Motor neuron (in vitro differentiated cells): ENCODE data around the gene FUS. TPM values are rescaled to one million over a fixed set of nuclear protein-coding genes. Genes with fewer than 3 reads are reported as not detected.
"Not testable (repeated sequence)": the region's sequence is repeated elsewhere in the genome, so short reads cannot be mapped to it uniquely, and the experiment has no call there.

Experiments used
- ATAC-seq, 8 experiments: fragments of 200-7000 bp; cut with Tn5 transposase; replicated peaks in 6 of 8; 2 replicates each; pipeline ENCODE4 v1.8.0; 2021; ENCODE audit warnings: mild to moderate bottlenecking in 8 of 8, moderate library complexity in 8 of 8
- H3K27ac ChIP-seq, 2 donors: fragments of 250-450 bp; sonication (Bioruptor Pico); 2 replicates each; pipeline ENCODE4 v1.9.0; 2021; ENCODE audit warnings: antibody characterized with exemption in 2 of 2, mild to moderate bottlenecking in 2 of 2, moderate library complexity in 1 of 2
- H3K4me1 ChIP-seq, 2 donors: fragments of 250-450 bp; sonication (Bioruptor Pico); replicated peaks in 1 of 2; 2 replicates each; pipeline ENCODE4 v1.6.1; 2021; ENCODE audit warnings: antibody characterized with exemption in 2 of 2, mild to moderate bottlenecking in 2 of 2, moderate library complexity in 1 of 2
- H3K4me3 ChIP-seq, 5 donors: fragments of 250-450 bp; sonication (Bioruptor Pico); 2 replicates each; pipeline ENCODE4 v1.9.0; 2021; ENCODE audit warnings: antibody characterized with exemption in 5 of 5, mild to moderate bottlenecking in 5 of 5, moderate library complexity in 4 of 5
- WGBS, 10 experiments: fragments of 450-650 bp; shearing (Covaris generic); methylation state at CpG; one replicate each; pipeline ENCODE4 v1.0.0; 2022; 5-methylcytosine and 5-hydroxymethylcytosine counted together
- in situ Hi-C, 9 experiments: fragments of 400-800 bp; cut with MboI; loops; one replicate each; pipeline ENCODE4 v1.15.0; 2021; ENCODE audit warnings: low sequenced_read_pairs in 9 of 9, low pct_unique_long_range_greater_than_20kb in 2 of 9; ENCODE audit not compliant: unreplicated experiment in 9 of 9
- total RNA-seq, 8 experiments: library from RNA; unstranded; fragments of 300-600 nt; gene quantifications; 2 replicates each; pipeline versions ENCODE4 v1.2.3 to v1.2.4, GENCODE V29; 2022

FUS gene
- total RNA-seq, 8 experiments from 2014 or later = 31.7 to 375 (median 75.1) TPM

DNA sequence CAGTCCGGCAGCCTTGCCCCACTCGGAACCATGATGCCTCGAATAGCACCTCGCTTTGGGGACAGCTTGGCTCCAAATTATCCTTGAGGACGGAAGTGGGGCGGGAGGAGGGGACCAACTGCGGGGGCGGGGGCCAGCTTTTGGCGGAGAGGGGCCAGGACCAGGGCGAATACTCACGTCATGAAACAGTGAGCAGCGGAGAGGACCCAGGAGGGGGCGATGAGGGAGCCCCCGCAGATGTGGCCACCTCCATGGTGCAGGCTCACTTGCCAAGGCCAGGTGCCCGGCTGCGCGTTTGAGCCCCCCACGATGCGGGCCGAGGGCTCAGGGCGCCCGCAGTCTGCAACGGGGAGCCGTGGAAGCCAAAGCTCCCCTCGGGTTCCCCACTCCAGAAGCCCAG, 31.0 kb upstream of the FUS start:
- ATAC-seq = no peak
- no peaks in the 10 kb centered on the region for H3K4me1 ChIP-seq
- H3K4me3 ChIP-seq = no peak overlapping the region
- H3K27ac ChIP-seq = no peak overlapping the region
- in situ Hi-C loops = no loop called here
- 60 to 88% methylated on average over 1 to 14 of the region's 25 CpGs; no CpG with 5 or more reads in 8 of the 10 experiments for WGBS, 10 experiments

DNA sequence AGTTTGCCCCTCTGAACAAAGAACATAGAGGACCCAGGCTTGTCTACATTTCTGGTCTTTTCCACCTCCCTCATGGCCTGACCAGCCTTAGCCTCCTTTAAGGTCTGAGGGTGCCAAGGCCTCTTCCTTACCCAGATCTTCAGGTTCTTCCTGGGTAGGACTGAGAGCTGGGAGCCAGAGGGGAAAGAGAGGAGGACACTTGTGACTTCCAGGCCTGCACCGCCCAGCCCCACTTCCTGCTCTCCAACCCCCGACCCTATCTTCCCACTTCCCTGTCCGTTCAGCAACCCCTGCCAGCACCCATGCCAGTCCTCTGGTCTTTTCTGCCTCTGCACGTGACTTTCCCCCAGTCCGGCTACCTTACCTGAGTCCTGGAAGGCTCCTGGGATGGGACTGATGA, 30.6 kb upstream of the FUS start:
- ATAC-seq = no peak
- WGBS, 10 experiments = 50 to 60% methylated on average over 2 of the region's 5 CpGs; no CpG with 5 or more reads in 8 of the 10 experiments
- no peak overlapping the region for H3K27ac ChIP-seq
- no peak overlapping the region for H3K4me3 ChIP-seq
- no peaks in the 10 kb centered on the region for H3K4me1 ChIP-seq
- in situ Hi-C loops = no loop called here

DNA sequence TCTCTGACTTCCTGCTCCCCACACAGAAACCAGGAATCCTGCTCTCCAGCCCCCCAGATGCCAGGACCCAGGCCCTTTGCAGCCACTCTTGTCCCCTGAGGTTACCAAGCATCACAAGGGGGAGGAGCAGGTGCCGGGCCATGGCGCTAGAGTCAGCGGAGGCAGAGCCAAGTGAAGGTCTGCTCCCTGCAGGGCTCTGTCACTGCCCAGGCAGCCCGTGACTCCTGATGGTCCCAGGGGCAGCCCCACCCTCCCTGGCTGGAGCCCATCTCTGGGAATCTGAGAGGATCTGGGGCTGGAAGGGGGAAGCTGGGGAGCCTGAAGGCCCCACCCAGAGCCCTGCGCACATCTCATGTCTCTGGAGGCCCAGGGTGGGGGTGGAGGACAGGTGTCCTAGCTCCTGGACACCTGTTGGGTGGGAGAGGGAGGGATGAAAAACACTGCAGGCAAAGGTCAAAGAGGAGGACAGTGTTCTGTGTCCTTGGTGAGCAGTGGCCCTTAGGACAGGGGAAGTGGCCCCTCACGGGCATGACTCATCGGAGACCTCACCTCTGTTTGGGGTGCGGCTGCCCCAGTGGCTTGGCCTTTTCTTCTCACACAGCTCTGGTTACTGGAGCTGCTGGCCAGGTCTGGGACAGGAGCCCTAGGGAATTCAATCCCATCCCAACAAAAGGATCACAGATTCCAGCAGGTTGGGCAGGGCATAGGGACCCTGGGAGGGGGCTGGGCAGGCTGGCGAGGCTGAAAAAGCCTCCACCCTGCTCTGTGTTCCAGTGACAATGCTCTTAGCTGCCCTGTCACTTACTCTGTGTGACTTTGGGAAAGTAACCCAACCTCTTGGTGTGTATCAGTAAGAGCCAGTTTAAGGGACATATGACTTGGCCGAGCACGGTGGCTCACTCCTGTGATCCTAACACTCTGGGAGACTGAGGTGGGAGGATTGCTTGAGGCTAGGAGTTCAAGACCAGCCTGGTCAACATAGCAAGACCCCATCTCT, 29.7 kb upstream of the FUS start, which contains the start of gene PRSS36:
Gene PRSS36, minus strand, starts transcription at position 173 of the 997 bp plus-strand sequence. Its CDS starts 31 bp downstream, at position 142.
- peak in 1 of 8 experiments; percentile 17 for ATAC-seq
- whole genome bisulfite sequencing, 10 experiments = 20 to 100% (median 75%) methylated on average over 1 to 3 of the region's 11 CpGs; no CpG with 5 or more reads in 7 of the 10 experiments
- Histone ChIP-seq H3K27ac (no peak within 1 kb of the TSS), H3K4me1 (no peaks in the 10 kb centered on the region), H3K4me3 (no peak within 1 kb of the TSS)
- in situ Hi-C loops = loop anchor here in 1 of 9 experiments (25.0 kb wide), 1 partner anchor 163 kb away; the partner anchor contains the start of gene HSD3B7

GRCh38 chr16:31150976-31151375, 29.0 kb upstream of the FUS start:
- not testable (repeated sequence) for H3K4me3 ChIP-seq, H3K27ac ChIP-seq, H3K4me1 ChIP-seq, ATAC-seq
- 40 to 83% (median 66%) methylated on average over 2 to 5 of the region's 6 CpGs; no CpG with 5 or more reads in 2 of the 10 experiments for WGBS, 10 experiments
- in situ Hi-C loops = loop anchor here in 1 of 9 experiments (25.0 kb wide), 1 partner anchor 164 kb away; the partner anchor contains the start of gene HSD3B7

DNA sequence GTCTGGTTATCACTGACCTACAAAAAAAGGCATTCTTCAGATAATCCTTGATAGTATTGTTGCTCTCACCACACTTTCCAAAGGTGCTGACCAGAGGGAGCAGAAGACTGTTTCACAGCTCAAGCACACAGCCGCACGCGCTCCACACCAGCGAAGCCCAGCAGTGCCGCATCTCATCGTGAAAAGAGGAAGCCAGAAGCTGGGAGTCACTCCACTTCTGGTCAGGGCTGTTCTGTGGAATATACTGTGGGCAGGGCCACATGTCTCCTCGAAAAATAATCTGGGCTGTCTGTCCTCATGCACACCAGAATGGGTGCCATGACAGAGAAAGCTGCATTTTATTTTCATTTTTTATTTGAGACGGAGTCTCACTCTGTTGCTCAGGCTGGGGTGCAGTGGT, 22.8 kb upstream of the FUS start:
- no peak overlapping the region for H3K4me3 ChIP-seq
- no peak overlapping the region for H3K27ac ChIP-seq
- in situ Hi-C loops = loop anchor here in 1 of 9 experiments (25.0 kb wide), 1 partner anchor 170 kb away; the partner anchor contains the start of gene HSD3B7
- ATAC-seq = peak in 1 of 8 experiments; percentile 61
- H3K4me1 ChIP-seq = no peaks in the 10 kb centered on the region
- 2 to 95% (median 69%) methylated on average over 1 to 8 of the region's 8 CpGs; no CpG with 5 or more reads in 3 of the 10 experiments for WGBS, 10 experiments

- WGBS, 10 experiments = 62 to 100% (median 90%) methylated on average over 1 to 8 of the region's 8 CpGs; no CpG with 5 or more reads in 2 of the 10 experiments
- in situ Hi-C loops = loop anchor here in 1 of 9 experiments (25.0 kb wide), 1 partner anchor 180 kb away; the partner anchor contains the start of gene HSD3B7
- ATAC-seq = no peak
Observed at GRCh38 chr16:31167315-31167714, 12.6 kb upstream of the FUS start.

GRCh38 chr16:31168848-31169247, 11.1 kb upstream of the FUS start:
- 0 to 93% (median 59%) methylated on average over 1 to 2 of the region's 2 CpGs; no CpG with 5 or more reads in 1 of the 10 experiments for WGBS, 10 experiments
- Histone ChIP-seq H3K4me3 (no peak overlapping the region), H3K4me1 (peaks cover 0 to 10% of the 10 kb centered on the region in 2 donors), H3K27ac (no peak overlapping the region)
- in situ Hi-C loops = loop anchor here in 1 of 9 experiments (25.0 kb wide), 1 partner anchor 182 kb away; the partner anchor contains the start of gene HSD3B7
- ATAC-seq = peak in 1 of 8 experiments; percentile 20

More at GRCh38 chr16:31167315-31167714, 12.6 kb upstream of the FUS start:
- no peak overlapping the region for H3K27ac ChIP-seq
- H3K4me1 ChIP-seq = peaks cover 0 to 10% of the 10 kb centered on the region in 2 donors
- H3K4me3 ChIP-seq = no peak overlapping the region

GRCh38 chr16:31170048-31170447, 9.9 kb upstream of the FUS start:
- no CpG with 5 or more reads among the region's 2 CpGs for WGBS, 10 experiments
- not testable (repeated sequence) for H3K4me1 ChIP-seq, H3K4me3 ChIP-seq, H3K27ac ChIP-seq
- ATAC-seq = peak; percentile 45 to 100 (median 94)
- in situ Hi-C loops = loop anchor here in 1 of 9 experiments (25.0 kb wide), 1 partner anchor 183 kb away; the partner anchor contains the start of gene HSD3B7

DNA sequence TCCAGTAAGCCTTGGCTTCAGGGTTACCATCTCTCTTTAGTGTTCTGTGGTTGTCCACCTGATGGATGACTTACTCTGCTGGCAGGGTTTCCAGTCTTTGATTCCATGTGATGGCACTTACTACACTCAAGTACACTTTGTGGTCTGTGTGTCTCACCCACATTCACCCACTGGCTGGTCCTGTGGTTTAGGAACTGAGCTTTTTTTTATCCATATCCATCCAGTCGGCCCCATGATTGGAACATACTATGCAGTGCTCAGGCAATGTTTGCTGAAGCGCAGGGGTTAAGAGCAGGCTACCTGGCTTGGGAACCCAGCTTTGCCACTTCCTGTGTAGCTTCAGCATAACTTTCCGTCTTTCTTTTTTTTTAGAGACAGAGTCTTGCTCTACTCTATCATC, 2.8 kb upstream of the FUS start:
- Histone ChIP-seq H3K4me3 (no peak overlapping the region), H3K27ac (no peak overlapping the region), H3K4me1 (peaks cover 7 to 9% of the 10 kb centered on the region in 2 donors)
- WGBS, 10 experiments = 80 to 100% (median 100%) methylated on average over 1 to 3 of the region's 3 CpGs; no CpG with 5 or more reads in 4 of the 10 experiments
- ATAC-seq = no peak
- in situ Hi-C loops = no loop called here

DNA sequence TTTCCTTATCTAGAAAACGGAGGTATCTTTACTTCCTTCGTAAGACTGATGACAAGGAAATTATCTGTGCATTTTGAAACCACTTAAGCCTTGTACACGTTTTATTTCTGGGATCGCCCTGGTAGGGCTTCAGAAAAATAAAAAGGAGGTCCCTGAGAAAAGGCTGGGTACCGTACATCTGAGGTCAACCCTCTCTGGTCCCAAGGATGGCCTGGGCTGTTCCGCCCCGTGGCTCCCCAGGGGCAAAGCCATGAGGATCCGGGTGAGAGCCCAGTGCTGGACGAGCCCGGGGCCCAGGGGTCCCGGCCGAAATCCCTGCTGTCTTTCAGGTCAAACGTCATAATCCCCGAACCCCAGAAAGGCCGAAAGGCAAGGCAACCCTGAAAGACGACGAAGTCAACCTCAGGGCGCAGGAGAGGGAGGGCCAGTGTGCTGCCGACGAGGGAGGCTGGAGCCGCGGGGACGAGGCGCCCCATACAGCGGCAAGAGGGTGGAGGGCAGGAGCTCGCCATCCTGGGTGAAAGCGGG, 656 bp upstream of the FUS start:
- 0 to 27% (median 9%) methylated on average over 3 to 19 of the region's 27 CpGs; no CpG with 5 or more reads in 2 of the 10 experiments for WGBS, 10 experiments
- Histone ChIP-seq H3K4me1 (peaks cover 16 to 22% of the 10 kb centered on the region in 2 donors), H3K4me3 (peak overlapping the region; percentile 86 to 97 (median 92)), H3K27ac (peak overlapping the region; percentile 99)
- in situ Hi-C loops = no loop called here
- ATAC-seq = peak in 7 of 8 experiments; percentile 0 to 9 (median 2)

DNA sequence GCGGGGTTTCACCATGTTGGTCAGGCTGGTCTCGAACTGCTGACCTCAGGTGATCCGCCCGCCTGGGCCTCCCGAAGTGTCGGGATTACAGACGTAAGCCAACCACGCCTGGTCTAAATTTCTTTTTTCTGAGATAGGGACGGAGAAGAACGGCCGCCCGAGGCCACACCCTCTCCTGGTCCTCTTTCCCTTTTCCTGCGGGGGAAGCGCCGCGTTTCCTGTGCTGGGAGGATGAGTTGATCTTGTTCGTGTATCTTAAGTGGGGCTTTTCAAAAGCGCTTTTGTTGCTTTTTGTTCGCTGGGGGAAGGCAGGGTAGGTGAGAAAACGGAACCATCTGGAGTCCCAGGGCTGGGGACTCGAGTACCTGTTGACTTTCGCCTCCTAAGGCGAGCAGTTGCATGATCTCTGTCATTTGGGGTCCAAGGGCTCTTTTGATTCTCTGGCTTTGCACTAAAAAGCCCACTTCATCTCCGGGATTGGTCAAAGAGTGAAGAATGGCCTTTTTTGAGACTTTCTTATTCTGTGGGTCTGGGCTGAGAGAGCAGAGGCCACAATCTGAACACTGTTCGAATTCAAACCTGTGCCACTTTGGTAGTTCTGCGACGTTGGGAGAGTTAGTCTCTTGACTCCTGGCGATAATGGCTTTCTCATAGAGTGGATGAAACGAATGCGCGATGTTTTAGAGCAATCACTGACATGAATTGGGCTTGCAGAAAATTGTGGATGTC, 1.3 kb downstream of the FUS start:
- H3K4me1 ChIP-seq = peaks cover 16 to 22% of the 10 kb centered on the region in 2 donors
- peak in 4 of 8 experiments; percentile 0 to 8 (median 4) for ATAC-seq
- H3K27ac ChIP-seq = peak overlapping the region; percentile 99
- 0 to 9% (median 2%) methylated on average over 1 to 17 of the region's 31 CpGs for WGBS, 10 experiments
- in situ Hi-C loops = no loop called here
- peak overlapping the region; percentile 86 to 97 (median 92) for H3K4me3 ChIP-seq

DNA sequence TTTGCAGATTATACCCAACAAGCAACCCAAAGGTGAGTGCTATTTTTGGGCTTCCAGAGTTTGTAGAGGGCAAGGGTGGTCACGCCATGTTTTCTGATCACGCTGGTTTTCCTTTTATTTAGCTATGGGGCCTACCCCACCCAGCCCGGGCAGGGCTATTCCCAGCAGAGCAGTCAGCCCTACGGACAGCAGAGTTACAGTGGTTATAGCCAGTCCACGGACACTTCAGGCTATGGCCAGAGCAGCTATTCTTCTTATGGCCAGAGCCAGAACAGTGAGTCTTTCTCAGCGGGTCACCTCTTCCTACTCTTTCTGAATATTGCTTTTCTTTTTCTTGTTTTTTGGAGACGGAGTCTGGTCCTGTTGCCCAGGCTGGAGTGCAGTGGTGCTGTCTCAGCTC, 2.5 kb downstream of the FUS start:
- Histone ChIP-seq H3K27ac (no peak overlapping the region), H3K4me3 (peak overlapping the region; percentile 86 to 97 (median 92)), H3K4me1 (peaks cover 16 to 22% of the 10 kb centered on the region in 2 donors)
- in situ Hi-C loops = no loop called here
- 0 to 70% (median 30%) methylated on average over 1 to 5 of the region's 7 CpGs; no CpG with 5 or more reads in 2 of the 10 experiments for WGBS, 10 experiments
- ATAC-seq = peak in 2 of 8 experiments; percentile 3 to 4
